ENCODE data around the gene CHD6. TPM values are rescaled to one million over a fixed set of nuclear protein-coding genes. Genes with fewer than 3 reads are reported as not detected.

CHD6 gene
- total RNA-seq, 6 experiments from 2014 or later: 9.3 to 24.1 (median 16.6) TPM

GRCh38 chr20:41456351-41456750 lies 161.8 kb downstream of the CHD6 start:
- H3K36me3 ChIP-seq: peaks cover 0 to 44% (median 23%) of the 10 kb centered on the region in 4 donors
- DNase-seq: no peak
- no peak overlapping the region for H3K27ac ChIP-seq
- no peaks in the 10 kb centered on the region for H3K4me1 ChIP-seq
- no peaks in the 10 kb centered on the region for H3K27me3 ChIP-seq
- intact Hi-C loops (cut with DNase I): no loop called here
- H3K9me3 ChIP-seq: no peaks in the 10 kb centered on the region
- no peak overlapping the region for H3K4me3 ChIP-seq
- ATAC-seq: no peak
- TF ChIP-seq POLR2A (IDR thresholded peaks at IDR 0.05): no peak
- no peak for TF ChIP-seq CTCF (IDR thresholded peaks at IDR 0.05)

- intact Hi-C loops (cut with DNase I): no loop called here
- TF ChIP-seq CTCF (IDR thresholded peaks at IDR 0.05) (no peak), POLR2A (IDR thresholded peaks at IDR 0.05) (no peak)
- H3K36me3 ChIP-seq: peaks cover 0 to 54% (median 25%) of the 10 kb centered on the region in 4 donors
- no peak overlapping the region for H3K4me3 ChIP-seq
- ATAC-seq: no peak
- no peaks in the 10 kb centered on the region for H3K9me3 ChIP-seq
- H3K27me3 ChIP-seq: no peaks in the 10 kb centered on the region
- no peaks in the 10 kb centered on the region for H3K4me1 ChIP-seq
- DNase-seq: no peak
- no peak overlapping the region for H3K27ac ChIP-seq
Measured at GRCh38 chr20:41454250-41454649, 163.9 kb downstream of the CHD6 start.

GRCh38 chr20:41453010-41453950 lies 164.9 kb downstream of the CHD6 start:
- H3K27me3 ChIP-seq: no peaks in the 10 kb centered on the region
- WGBS (ENCODE audit: insufficient coverage, low coverage, low lambda C conversion rate, missing lambda C conversion rate): 83% methylated on average over 8 of the region's 12 CpGs
- no peak overlapping the region for H3K27ac ChIP-seq
- H3K36me3 ChIP-seq: peaks cover 0 to 57% (median 25%) of the 10 kb centered on the region in 4 donors
- H3K4me3 ChIP-seq: no peak overlapping the region
- no peak for TF ChIP-seq POLR2A (IDR thresholded peaks at IDR 0.05)
- no peak for TF ChIP-seq CTCF (IDR thresholded peaks at IDR 0.05)
- intact Hi-C loops (cut with DNase I): no loop called here
- no peaks in the 10 kb centered on the region for H3K4me1 ChIP-seq
- DNase-seq (no peak), ATAC-seq (no peak)
- H3K9me3 ChIP-seq: no peaks in the 10 kb centered on the region

GRCh38 chr20:41452226-41452625 lies 166.0 kb downstream of the CHD6 start:
- ATAC-seq: no peak
- Histone ChIP-seq H3K36me3 (peaks cover 6 to 65% (median 26%) of the 10 kb centered on the region in 4 donors), H3K4me1 (no peaks in the 10 kb centered on the region), H3K27me3 (no peaks in the 10 kb centered on the region), H3K27ac (no peak overlapping the region), H3K9me3 (no peaks in the 10 kb centered on the region), H3K4me3 (no peak overlapping the region)
- no peak for DNase-seq
- no peak for TF ChIP-seq POLR2A (IDR thresholded peaks at IDR 0.05)
- no peak for TF ChIP-seq CTCF (IDR thresholded peaks at IDR 0.05)
- WGBS (ENCODE audit: insufficient coverage, low coverage, low lambda C conversion rate, missing lambda C conversion rate): 92% methylated on average over 4 of the region's 6 CpGs
- intact Hi-C loops (cut with DNase I): no loop called here

Data from right lobe of liver (tissue), 6 donors.